Measurements from ENCODE around the gene FAM193A. TPM values are rescaled to one million over a fixed set of nuclear protein-coding genes. Genes with fewer than 3 reads are reported as not detected.
"Not testable (repeated sequence)": the region's sequence is repeated elsewhere in the genome, so short reads cannot be mapped to it uniquely, and the experiment has no call there.

Gene FAM193A
- total RNA-seq, 1 donor from 2014 or later: 28.8 TPM

DNA sequence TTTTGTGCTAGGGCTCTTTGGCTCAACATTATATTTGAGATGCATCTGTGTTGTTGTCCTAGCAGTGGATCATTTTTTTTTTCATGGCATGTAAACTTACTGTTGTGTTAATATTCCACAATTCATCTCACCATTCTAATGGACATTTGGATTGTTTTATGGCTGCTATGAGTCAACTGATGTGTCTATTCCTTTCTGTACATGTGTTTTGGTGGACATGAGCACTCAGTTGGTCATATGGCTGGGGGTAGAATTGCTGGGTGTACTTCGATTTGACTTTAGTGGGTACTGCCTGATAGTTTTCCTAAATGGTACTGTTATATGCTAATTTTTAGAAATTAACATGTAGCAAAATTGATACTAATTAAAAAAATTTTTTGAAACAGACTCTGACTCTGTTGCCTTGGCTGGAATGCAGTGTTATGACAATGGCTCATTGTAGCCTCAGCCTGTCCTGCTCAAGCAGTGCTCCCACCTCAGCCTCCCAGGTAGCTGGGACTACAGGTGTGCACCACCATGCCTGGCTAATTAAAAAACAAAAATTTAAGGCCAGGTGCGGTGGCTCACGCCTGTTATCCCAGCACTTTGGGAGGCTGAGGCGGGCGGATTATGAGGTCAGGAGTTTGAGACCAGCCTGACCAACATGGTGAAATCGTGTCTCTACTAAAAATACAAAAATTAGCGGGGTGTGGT, 9.0 kb downstream of the FAM193A start:
- H3K4me3 Mint-ChIP-seq (ENCODE audit: unreplicated experiment): no peak overlapping the region
- Histone ChIP-seq H4K20me1 (ENCODE audit: insufficient read depth, low read length) (peaks cover 95% of the 10 kb centered on the region), H3K4me2 (ENCODE audit: low read length) (no peak overlapping the region), H3K9me3 (ENCODE audit: insufficient read depth, low read depth, low read length) (no peaks in the 10 kb centered on the region), H3K9ac (ENCODE audit: low read length) (no peak overlapping the region), H2AFZ (ENCODE audit: low read depth, low read length) (no peak overlapping the region), H3K36me3 (ENCODE audit: insufficient read depth, low read length) (no peaks in the 10 kb centered on the region), H3K27me3 (ENCODE audit: insufficient read depth, low read length) (no peaks in the 10 kb centered on the region), H3K4me1 (ENCODE audit: insufficient read depth, low read length) (no peaks in the 10 kb centered on the region), H3K79me2 (ENCODE audit: insufficient read depth, low read length) (peaks cover 99% of the 10 kb centered on the region), H3K27ac (ENCODE audit: low read depth, low read length) (no peak overlapping the region), H3K4me3 (ENCODE audit: insufficient read depth, low read depth, low read length) (no peak overlapping the region)
- H3K27ac Mint-ChIP-seq (ENCODE audit: unreplicated experiment): no peak overlapping the region
- DNase-seq (ENCODE audit: low read depth) (no peak), FAIRE-seq (no peak)
- no peaks in the 10 kb centered on the region for H3K36me3 Mint-ChIP-seq (ENCODE audit: low read depth, unreplicated experiment)
- TF ChIP-seq EZH2 (IDR thresholded peaks at IDR 0.05; ENCODE audit: insufficient read depth, low read length): no peak
- TF ChIP-seq, protein P1, sequence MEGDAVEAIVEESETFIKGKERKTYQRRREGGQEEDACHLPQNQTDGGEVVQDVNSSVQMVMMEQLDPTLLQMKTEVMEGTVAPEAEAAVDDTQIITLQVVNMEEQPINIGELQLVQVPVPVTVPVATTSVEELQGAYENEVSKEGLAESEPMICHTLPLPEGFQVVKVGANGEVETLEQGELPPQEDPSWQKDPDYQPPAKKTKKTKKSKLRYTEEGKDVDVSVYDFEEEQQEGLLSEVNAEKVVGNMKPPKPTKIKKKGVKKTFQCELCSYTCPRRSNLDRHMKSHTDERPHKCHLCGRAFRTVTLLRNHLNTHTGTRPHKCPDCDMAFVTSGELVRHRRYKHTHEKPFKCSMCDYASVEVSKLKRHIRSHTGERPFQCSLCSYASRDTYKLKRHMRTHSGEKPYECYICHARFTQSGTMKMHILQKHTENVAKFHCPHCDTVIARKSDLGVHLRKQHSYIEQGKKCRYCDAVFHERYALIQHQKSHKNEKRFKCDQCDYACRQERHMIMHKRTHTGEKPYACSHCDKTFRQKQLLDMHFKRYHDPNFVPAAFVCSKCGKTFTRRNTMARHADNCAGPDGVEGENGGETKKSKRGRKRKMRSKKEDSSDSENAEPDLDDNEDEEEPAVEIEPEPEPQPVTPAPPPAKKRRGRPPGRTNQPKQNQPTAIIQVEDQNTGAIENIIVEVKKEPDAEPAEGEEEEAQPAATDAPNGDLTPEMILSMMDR (IDR thresholded peaks at IDR 0.05; ENCODE audit: insufficient read depth, low read depth, low read length): no peak
- H3K27me3 Mint-ChIP-seq (ENCODE audit: low read depth, unreplicated experiment): no peaks in the 10 kb centered on the region
- H3K9me3 Mint-ChIP-seq (ENCODE audit: unreplicated experiment): no peaks in the 10 kb centered on the region
- no peaks in the 10 kb centered on the region for H3K4me1 Mint-ChIP-seq (ENCODE audit: low read depth, unreplicated experiment)

DNA sequence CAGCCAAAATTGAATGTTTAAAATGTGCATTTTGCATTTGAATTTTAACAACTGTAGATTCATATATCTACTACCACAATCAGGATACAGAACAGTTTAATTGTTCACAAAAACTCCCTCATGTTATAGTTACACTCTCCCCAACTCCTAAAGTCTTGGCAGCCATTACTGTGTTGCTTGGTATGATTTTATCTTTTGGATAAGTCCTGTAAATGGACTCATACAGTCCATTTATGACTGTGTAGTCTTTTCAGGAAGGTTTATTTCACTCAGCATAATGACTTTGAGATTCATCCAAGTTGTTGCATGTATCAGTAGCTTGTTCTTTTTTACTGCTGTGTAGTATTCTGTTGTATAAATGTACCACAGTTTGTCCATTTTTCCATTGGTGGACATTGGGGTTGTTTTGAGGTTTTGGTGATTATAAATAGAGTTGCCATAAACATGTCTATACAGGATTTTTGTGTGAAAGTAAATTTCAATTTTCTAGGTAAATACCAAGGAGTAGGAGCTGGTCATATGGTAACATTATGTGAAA, 9.9 kb downstream of the FAM193A start:
- H4K20me1 ChIP-seq (ENCODE audit: insufficient read depth, low read length): peaks cover 93% of the 10 kb centered on the region
- no peak for FAIRE-seq

DNA sequence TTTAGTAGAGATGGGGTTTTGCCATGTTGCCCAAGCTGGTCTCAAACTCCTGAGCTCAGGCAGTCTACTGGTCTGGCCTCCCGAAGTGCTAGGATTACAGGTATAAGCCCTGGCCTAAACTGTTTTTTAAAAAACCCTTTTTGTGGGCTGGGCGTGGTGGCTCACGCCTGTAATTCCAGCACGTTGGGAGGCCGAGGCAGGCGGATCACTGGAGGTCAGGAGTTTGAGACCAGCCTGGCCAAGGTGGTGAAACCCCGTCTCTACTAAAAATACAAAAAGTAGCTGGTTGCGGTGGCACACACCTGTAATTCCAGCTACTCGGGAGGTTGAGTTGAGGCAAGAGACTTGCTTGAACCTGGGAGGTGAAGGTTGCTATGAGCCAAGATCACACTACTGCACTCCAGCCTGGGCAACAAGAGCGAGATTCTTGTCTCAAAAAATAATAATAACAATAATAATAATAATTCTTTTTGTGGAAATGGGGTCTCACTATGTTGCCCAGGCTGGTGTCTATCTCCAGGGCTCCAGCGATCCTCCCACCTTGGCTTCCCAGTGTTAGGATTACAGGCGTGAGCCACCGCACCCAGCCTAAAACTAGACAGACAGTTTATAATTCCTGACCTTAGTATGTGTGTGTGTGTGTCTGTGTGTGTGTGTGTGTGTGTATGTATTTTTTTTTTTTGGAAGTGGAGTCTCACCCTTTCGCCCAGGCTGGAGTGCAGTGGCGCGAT, 10.7 kb downstream of the FAM193A start:
- H3K4me3 ChIP-seq (ENCODE audit: insufficient read depth, low read depth, low read length); H3K4me1 ChIP-seq (ENCODE audit: insufficient read depth, low read length); H3K27me3 ChIP-seq (ENCODE audit: insufficient read depth, low read length); FAIRE-seq; H3K36me3 ChIP-seq (ENCODE audit: insufficient read depth, low read length); H3K4me1 Mint-ChIP-seq (ENCODE audit: low read depth, unreplicated experiment); H3K9me3 ChIP-seq (ENCODE audit: insufficient read depth, low read depth, low read length); H3K27me3 Mint-ChIP-seq (ENCODE audit: low read depth, unreplicated experiment); H2AFZ ChIP-seq (ENCODE audit: low read depth, low read length); H3K27ac Mint-ChIP-seq (ENCODE audit: unreplicated experiment); H3K36me3 Mint-ChIP-seq (ENCODE audit: low read depth, unreplicated experiment); H3K4me2 ChIP-seq (ENCODE audit: low read length); H3K4me3 Mint-ChIP-seq (ENCODE audit: unreplicated experiment); H3K27ac ChIP-seq (ENCODE audit: low read depth, low read length); H3K9ac ChIP-seq (ENCODE audit: low read length); H3K9me3 Mint-ChIP-seq (ENCODE audit: unreplicated experiment); DNase-seq (ENCODE audit: low read depth): not testable (repeated sequence)
- Histone ChIP-seq H4K20me1 (ENCODE audit: insufficient read depth, low read length) (peaks cover 90% of the 10 kb centered on the region), H3K79me2 (ENCODE audit: insufficient read depth, low read length) (peaks cover 96% of the 10 kb centered on the region)

More for the DNA sequence above, 9.9 kb downstream of the FAM193A start:
- Mint-ChIP-seq H3K27ac (ENCODE audit: unreplicated experiment) (no peak overlapping the region), H3K4me3 (ENCODE audit: unreplicated experiment) (no peak overlapping the region), H3K36me3 (ENCODE audit: low read depth, unreplicated experiment) (no peaks in the 10 kb centered on the region), H3K4me1 (ENCODE audit: low read depth, unreplicated experiment) (no peaks in the 10 kb centered on the region), H3K27me3 (ENCODE audit: low read depth, unreplicated experiment) (no peaks in the 10 kb centered on the region), H3K9me3 (ENCODE audit: unreplicated experiment) (no peaks in the 10 kb centered on the region)
- Histone ChIP-seq H3K4me3 (ENCODE audit: insufficient read depth, low read depth, low read length) (no peak overlapping the region), H3K4me2 (ENCODE audit: low read length) (no peak overlapping the region), H3K27me3 (ENCODE audit: insufficient read depth, low read length) (no peaks in the 10 kb centered on the region), H3K9ac (ENCODE audit: low read length) (no peak overlapping the region), H3K36me3 (ENCODE audit: insufficient read depth, low read length) (no peaks in the 10 kb centered on the region), H2AFZ (ENCODE audit: low read depth, low read length) (no peak overlapping the region), H3K27ac (ENCODE audit: low read depth, low read length) (no peak overlapping the region), H3K4me1 (ENCODE audit: insufficient read depth, low read length) (no peaks in the 10 kb centered on the region), H3K79me2 (ENCODE audit: insufficient read depth, low read length) (peaks cover 98% of the 10 kb centered on the region), H3K9me3 (ENCODE audit: insufficient read depth, low read depth, low read length) (no peaks in the 10 kb centered on the region)
- TF ChIP-seq, protein P1 (IDR thresholded peaks at IDR 0.05; ENCODE audit: insufficient read depth, low read depth, low read length): no peak
- no peak for TF ChIP-seq EZH2 (IDR thresholded peaks at IDR 0.05; ENCODE audit: insufficient read depth, low read length)
- DNase-seq (ENCODE audit: low read depth): no peak
